NCI-H82 treated with DMSO at 0.1 percent for 48 hours (cell line): ENCODE measurements around the gene IL6R.
"Not testable (repeated sequence)": the region's sequence is repeated elsewhere in the genome, so short reads cannot be mapped to it uniquely, and the experiment has no call there.

Source experiments
- DNase-seq: peaks from one replicate; lab custom pipeline; 2025; ENCODE audit not compliant: unreplicated experiment; lab: John Stamatoyannopoulos, UW

IL6R gene

GRCh38 chr1:154406572-154406879, 1.4 kb downstream of the IL6R start:
- no peak for DNase-seq

DNA sequence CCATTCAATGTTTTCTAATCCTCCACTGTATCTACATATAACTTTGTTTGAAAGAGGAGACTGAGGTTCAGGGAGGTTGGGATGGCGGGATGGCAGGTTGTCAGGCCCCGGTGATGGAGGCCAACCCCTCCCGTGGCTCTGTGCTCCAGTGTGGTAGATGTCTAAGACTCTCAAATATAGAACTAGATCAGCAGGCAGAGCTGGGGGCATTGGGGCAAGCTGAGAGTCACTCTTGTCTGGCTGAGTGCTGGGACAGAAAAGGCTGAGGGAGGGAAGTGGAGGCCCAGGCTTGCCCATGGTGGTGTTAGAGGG, 1.7 kb downstream of the IL6R start:
- no peak for DNase-seq

- no peak for DNase-seq
These were observed 2.3 kb downstream of the IL6R start for GRCh38 chr1:154407198-154408091.

DNA sequence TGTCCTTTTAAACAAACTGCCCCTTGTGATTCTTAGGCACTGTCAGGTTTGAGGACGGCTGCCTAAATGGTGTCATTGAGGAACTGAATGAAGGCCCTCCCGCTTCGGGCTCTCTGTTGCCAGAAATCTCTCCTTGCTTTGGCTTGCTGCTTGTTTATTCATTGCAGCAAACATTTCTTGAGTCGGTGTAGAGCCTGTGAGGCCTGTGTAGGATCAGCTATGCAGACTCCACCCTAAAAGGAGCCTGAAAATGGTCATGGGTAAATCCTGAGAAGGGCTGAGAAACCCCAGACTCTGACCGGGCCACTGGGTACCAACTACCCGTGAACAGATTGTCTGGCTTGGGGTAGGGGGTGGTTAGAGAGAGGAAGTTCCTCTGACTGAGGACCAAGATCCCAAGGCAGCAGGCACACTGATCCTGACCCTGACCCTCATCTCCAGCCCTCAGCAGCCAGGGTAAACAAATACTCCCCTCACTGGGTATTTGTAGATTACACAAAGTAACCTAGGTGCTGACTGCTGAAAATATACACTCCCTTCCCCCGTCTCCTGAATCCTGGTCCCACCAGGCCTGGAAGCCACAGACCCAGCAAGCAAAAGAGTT, 3.1 kb downstream of the IL6R start:
- no peak for DNase-seq

GRCh38 chr1:154410185-154410827, 5.2 kb downstream of the IL6R start:
- DNase-seq = no peak

DNA sequence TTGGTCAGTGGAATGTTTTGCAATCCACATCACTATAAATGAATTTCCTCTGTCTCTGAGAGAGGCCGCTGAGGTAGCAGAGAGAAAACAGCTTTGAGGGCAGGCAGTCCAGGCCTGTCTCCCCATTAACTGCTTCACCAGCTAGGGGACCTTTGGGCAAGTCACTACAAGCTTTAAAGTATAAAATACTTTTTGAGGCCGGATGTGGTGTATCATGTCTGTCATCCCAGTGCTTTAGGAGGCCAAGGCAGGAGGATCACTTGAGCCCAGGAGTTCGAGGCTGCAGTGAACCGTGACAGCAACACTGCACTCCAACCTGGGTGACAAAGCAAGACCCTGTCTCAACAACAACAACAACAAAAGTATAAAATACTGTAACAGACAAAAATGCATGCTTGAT, 6.4 kb downstream of the IL6R start:
- DNase-seq = no peak

DNA sequence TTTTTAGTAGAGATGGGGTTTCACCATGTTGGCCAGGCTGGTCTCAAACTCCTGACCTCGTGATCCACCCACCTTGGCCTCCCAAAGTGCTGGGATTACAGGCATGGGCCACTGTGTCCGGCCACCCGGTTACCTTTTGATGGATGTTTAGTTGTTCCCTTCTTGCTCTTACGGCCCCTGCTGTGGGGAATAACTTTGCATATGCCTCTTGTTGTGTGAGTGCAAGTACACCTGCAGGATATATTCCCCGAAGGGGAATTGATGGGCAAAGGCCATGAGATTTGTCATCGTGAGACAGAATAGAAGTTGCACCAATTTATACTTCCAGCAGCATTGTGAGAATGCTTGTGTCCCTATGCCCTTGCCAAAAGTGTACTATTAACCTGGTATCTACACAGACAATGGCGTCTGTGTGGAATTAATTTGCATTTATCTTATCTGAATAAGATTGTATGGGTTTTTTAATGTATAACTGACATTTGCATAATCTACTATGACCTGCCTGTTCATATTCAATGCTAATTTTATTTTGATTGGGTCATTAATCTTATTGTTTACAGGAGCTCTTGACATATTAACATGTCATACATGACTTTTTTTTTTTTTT, 8.1 kb downstream of the IL6R start:
- DNase-seq = no peak

GRCh38 chr1:154414606-154415005, 9.5 kb downstream of the IL6R start:
- DNase-seq = no peak

DNA sequence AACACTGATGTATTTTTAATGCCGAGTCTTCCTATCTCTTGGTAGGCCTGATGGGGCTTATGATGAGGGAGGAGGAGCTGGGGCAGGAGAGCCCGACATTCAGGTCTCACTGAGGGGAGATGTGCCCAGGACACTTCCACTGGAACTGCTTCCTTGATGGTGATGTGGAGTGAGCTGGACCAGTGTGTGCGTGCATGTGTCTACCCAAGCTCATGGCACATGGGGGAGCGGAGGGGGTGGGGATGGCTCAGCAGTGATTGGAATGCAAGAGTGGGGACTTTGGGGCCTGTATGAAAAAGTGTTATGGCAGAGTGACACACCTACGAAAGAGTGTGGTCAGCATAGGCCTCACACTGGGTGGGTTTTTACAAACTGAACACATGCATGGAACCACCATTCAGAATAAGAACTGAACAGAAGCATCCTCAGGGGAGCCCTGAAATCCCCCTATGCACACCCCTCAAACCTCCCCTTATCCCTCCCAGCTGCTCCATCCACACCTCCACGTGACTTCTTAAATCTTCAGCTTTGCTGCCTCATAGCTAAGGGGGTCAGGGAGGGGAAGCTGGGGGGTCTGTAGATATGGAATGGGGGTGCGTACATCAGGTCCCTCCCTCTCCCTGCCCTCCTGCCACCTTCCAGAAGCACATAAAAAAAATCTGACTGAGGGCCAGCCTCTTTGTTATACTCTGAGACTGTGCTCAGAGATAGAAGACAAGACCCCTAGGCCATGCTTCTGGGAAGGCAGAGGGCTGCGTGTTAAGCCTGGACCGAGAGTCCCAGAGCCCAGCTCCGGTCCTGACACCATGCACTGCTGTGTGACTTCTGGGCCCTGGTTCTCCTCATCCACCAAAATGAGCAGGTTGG, 11.6 kb downstream of the IL6R start:
- no peak for DNase-seq

DNA sequence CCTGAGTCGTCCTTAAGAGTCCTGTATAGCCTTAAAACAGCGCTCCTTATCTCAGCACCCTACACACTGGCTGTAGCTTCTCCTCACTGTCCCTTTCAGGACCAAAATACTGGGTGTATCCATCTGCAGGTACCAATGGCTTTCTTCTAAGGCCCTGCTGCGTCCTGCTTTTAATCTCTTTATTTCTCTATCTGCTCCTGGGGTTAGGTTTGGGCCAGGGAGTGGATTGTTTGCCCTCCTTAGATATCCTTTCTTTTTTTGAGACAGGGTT, 12.1 kb downstream of the IL6R start:
- no peak for DNase-seq

DNA sequence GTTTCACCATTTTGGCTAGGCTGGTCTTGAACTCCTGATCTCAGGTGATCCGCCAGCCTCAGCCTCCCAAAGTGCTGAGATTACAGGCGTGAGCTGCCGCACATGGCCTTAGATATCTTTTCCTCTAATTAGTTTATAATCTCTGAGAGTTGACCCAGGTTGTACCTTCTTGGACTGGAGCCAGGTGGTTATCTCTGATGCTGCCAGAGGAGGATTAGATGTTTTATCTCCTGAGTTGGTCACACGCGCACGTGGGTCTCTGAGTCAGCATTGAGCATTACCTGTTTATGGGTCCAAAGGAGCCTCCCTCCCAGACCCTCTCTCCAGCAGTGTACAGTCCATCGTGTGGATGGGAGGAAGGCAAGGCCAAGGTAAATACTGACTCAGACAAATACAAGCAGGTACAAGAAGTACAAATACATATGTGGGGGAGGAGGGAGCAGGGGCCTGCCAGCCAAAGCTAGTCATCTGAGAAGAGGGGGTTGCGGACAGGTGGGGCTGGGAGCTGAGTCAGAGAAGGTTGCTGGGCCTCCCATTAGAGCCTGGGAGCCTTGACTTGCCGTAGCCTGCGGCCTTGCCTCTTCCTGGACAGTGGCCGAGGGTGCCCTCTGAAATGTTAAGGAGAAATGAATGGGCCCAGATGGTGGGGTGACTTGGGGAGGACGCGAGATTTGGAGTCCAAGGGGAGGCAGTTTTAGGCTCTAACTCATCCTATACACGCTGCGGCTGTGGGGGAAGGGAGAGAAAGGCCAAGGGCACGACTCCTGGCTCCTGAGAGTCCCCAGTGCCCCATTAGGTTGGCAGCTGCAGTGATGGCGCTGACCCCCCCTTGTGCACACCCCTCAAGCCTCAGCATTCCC, 13.1 kb downstream of the IL6R start:
- peak; percentile 54 for DNase-seq

GRCh38 chr1:154418923-154419619, 13.9 kb downstream of the IL6R start:
- no peak for DNase-seq

- DNase-seq = no peak
These were observed 14.8 kb downstream of the IL6R start for GRCh38 chr1:154419620-154420571.

- no peak for DNase-seq
These were observed 16.1 kb downstream of the IL6R start for GRCh38 chr1:154420961-154421924.

DNA sequence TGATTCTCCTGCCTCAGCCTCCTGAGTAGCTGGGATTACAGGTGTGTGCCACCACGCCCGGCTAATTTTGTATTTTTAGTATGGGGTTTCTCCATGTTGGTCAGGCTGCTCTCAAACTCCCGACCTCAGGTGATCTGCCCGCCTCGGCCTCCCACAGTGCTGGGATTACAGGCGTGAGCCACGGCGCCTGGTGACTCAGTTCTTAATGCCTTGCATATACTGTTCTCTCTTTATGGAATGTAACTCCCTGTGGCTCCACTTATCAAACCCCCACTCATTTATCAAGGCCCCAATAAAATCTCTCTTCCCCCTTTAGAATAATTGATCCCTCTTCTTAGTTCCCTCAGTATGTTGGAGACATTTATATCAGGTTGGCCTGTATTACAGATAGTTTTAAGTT, 16.9 kb downstream of the IL6R start:
- DNase-seq = not testable (repeated sequence)

DNA sequence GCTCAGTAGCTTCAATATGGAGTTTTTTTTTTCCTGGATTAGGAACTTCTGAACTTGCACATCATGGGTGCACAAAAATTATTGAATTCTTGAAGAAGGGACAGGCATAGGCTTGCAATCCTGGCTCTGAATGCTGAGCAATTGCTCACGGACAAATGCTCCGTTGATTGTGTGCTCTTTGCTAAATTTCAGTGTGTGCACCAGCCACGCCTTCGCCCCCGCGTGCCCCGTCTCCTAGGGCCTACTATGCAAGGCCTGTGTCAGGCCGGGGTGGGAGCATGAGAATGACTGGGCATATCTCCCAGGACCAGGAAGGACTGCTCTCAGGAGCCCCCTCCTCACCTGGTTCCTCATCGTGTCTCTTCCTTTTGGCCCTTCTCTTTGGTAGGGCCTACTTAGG, 17.4 kb downstream of the IL6R start:
- DNase-seq = no peak

GRCh38 chr1:154423304-154423987, 18.3 kb downstream of the IL6R start:
- DNase-seq = no peak
